Measurements from ENCODE around the gene REM2.

REM2 gene

GRCh38 chr14:22871224-22872032, 11.6 kb upstream of the REM2 start, which contains the start of gene LRP10:
Gene LRP10, plus strand, starts transcription at chr14:22871740. Its CDS starts 564 bp downstream, at chr14:22872304.
- H3K4me1 ChIP-seq (ENCODE audit: insufficient read depth, low read length, poor library complexity, severe bottlenecking): peaks cover 14% of the 10 kb centered on the region
- no peaks in the 10 kb centered on the region for H3K9me3 ChIP-seq (ENCODE audit: insufficient read depth, low read depth, low read length)
- H3K79me2 ChIP-seq (ENCODE audit: insufficient read depth, low read length): peaks cover 3% of the 10 kb centered on the region; the same call in 1 of the 2 replicates
- H3K9me2 ChIP-seq (replicated peaks; ENCODE audit: low read depth, low read length): no peaks in the 10 kb centered on the region
- peaks cover 8% of the 10 kb centered on the region; the same call in 1 of the 2 replicates for H3K36me3 ChIP-seq (ENCODE audit: insufficient read depth, low read length)
- H2AFZ ChIP-seq (ENCODE audit: low read length): peak within 1 kb of the TSS; percentile 83
- peak within 1 kb of the TSS; percentile 69 for H3K4me2 ChIP-seq (ENCODE audit: low read depth, low read length, poor library complexity, severe bottlenecking)
- H3K27me3 ChIP-seq (ENCODE audit: insufficient read depth, low read length, poor library complexity, severe bottlenecking): no peaks in the 10 kb centered on the region
- peaks cover 4% of the 10 kb centered on the region; the same call in 1 of the 2 replicates for H3F3A ChIP-seq (ENCODE audit: low read depth)
- H4K20me1 ChIP-seq (ENCODE audit: insufficient read depth, low read length, poor library complexity, severe bottlenecking): no peaks in the 10 kb centered on the region
- H3K9ac ChIP-seq (ENCODE audit: low read depth, low read length, poor library complexity, severe bottlenecking): peak within 1 kb of the TSS; percentile 81
- peak within 1 kb of the TSS; percentile 83 for H3K4me3 ChIP-seq (ENCODE audit: low read length, poor library complexity, severe bottlenecking)
- TF ChIP-seq, protein P1, sequence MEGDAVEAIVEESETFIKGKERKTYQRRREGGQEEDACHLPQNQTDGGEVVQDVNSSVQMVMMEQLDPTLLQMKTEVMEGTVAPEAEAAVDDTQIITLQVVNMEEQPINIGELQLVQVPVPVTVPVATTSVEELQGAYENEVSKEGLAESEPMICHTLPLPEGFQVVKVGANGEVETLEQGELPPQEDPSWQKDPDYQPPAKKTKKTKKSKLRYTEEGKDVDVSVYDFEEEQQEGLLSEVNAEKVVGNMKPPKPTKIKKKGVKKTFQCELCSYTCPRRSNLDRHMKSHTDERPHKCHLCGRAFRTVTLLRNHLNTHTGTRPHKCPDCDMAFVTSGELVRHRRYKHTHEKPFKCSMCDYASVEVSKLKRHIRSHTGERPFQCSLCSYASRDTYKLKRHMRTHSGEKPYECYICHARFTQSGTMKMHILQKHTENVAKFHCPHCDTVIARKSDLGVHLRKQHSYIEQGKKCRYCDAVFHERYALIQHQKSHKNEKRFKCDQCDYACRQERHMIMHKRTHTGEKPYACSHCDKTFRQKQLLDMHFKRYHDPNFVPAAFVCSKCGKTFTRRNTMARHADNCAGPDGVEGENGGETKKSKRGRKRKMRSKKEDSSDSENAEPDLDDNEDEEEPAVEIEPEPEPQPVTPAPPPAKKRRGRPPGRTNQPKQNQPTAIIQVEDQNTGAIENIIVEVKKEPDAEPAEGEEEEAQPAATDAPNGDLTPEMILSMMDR (conservative IDR thresholded peaks at IDR 0.05; ENCODE audit: low read length): no peak
- TF ChIP-seq EZH2phosphoT487 (IDR thresholded peaks at IDR 0.05; ENCODE audit: borderline replicate concordance): no peak

- H3K4me1 ChIP-seq (ENCODE audit: insufficient read depth, low read length, poor library complexity, severe bottlenecking): peaks cover 13% of the 10 kb centered on the region
- H4K20me1 ChIP-seq (ENCODE audit: insufficient read depth, low read length, poor library complexity, severe bottlenecking): no peaks in the 10 kb centered on the region
- H3K9me2 ChIP-seq (replicated peaks; ENCODE audit: low read depth, low read length): no peaks in the 10 kb centered on the region
- H3F3A ChIP-seq (ENCODE audit: low read depth): peaks cover 4% of the 10 kb centered on the region; the same call in 1 of the 2 replicates
- H3K36me3 ChIP-seq (ENCODE audit: insufficient read depth, low read length): peaks cover 10% of the 10 kb centered on the region; the same call in 1 of the 2 replicates
- H3K4me2 ChIP-seq (ENCODE audit: low read depth, low read length, poor library complexity, severe bottlenecking): peak overlapping the region; percentile 69
- TF ChIP-seq, protein P1 (conservative IDR thresholded peaks at IDR 0.05; ENCODE audit: low read length): peak; percentile 97
- no peak for TF ChIP-seq EZH2phosphoT487 (IDR thresholded peaks at IDR 0.05; ENCODE audit: borderline replicate concordance)
- no peaks in the 10 kb centered on the region for H3K9me3 ChIP-seq (ENCODE audit: insufficient read depth, low read depth, low read length)
- no peaks in the 10 kb centered on the region for H3K27me3 ChIP-seq (ENCODE audit: insufficient read depth, low read length, poor library complexity, severe bottlenecking)
- peak overlapping the region; percentile 81 for H3K9ac ChIP-seq (ENCODE audit: low read depth, low read length, poor library complexity, severe bottlenecking)
- H3K4me3 ChIP-seq (ENCODE audit: low read length, poor library complexity, severe bottlenecking): peak overlapping the region; percentile 83
- peak overlapping the region; percentile 83 for H2AFZ ChIP-seq (ENCODE audit: low read length)
- peaks cover 3% of the 10 kb centered on the region; the same call in 1 of the 2 replicates for H3K79me2 ChIP-seq (ENCODE audit: insufficient read depth, low read length)
These were observed 10.8 kb upstream of the REM2 start for GRCh38 chr14:22872033-22872832.

DNA sequence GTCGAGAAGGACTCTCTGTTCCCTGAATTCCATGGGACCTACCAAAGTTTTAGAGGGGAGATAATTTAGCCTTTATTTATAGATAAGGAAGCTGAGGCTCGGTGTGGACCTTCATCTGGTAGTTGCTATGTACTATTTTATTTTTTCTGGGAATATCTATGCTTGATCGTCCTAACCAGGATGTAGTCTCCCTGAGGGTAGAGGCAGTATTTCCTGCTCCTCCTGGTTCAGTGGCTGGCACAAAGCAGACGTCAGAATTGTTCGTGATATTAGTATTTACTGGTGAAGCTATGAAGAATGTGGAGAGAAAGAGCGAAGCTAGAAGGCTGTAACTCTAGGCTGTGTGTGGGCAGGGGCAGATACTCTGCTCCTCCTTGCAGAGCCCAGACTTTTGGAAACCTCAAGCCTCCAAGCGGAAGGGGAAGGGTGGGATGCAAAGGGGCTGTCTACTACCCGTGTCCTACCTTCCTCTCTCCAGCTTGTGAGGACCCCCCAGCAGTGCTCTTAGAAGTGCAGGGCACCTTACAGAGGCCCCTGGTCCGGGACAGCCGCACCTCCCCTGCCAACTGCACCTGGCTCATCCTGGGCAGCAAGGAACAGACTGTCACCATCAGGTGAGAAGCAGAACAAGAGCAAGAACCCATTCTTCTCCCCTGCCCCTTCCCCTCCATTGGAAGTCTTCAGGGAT, 10.0 kb upstream of the REM2 start:
- Histone ChIP-seq H4K20me1 (ENCODE audit: insufficient read depth, low read length, poor library complexity, severe bottlenecking) (no peaks in the 10 kb centered on the region), H2AFZ (ENCODE audit: low read length) (no peak overlapping the region), H3K4me3 (ENCODE audit: low read length, poor library complexity, severe bottlenecking) (peak overlapping the region; percentile 83)

More for the DNA sequence above, 10.0 kb upstream of the REM2 start:
- no peaks in the 10 kb centered on the region for H3K27me3 ChIP-seq (ENCODE audit: insufficient read depth, low read length, poor library complexity, severe bottlenecking)
- peaks cover 3% of the 10 kb centered on the region; the same call in 1 of the 2 replicates for H3K79me2 ChIP-seq (ENCODE audit: insufficient read depth, low read length)
- peaks cover 13% of the 10 kb centered on the region for H3K4me1 ChIP-seq (ENCODE audit: insufficient read depth, low read length, poor library complexity, severe bottlenecking)
- peaks cover 14% of the 10 kb centered on the region; the same call in 1 of the 2 replicates for H3K36me3 ChIP-seq (ENCODE audit: insufficient read depth, low read length)
- no peaks in the 10 kb centered on the region for H3K9me2 ChIP-seq (replicated peaks; ENCODE audit: low read depth, low read length)
- peak overlapping the region; percentile 69 for H3K4me2 ChIP-seq (ENCODE audit: low read depth, low read length, poor library complexity, severe bottlenecking)
- no peaks in the 10 kb centered on the region for H3K9me3 ChIP-seq (ENCODE audit: insufficient read depth, low read depth, low read length)
- H3K9ac ChIP-seq (ENCODE audit: low read depth, low read length, poor library complexity, severe bottlenecking): peak overlapping the region; percentile 81
- H3F3A ChIP-seq (ENCODE audit: low read depth): peaks cover 4% of the 10 kb centered on the region; the same call in 1 of the 2 replicates
- no peak for TF ChIP-seq EZH2phosphoT487 (IDR thresholded peaks at IDR 0.05; ENCODE audit: borderline replicate concordance)
- TF ChIP-seq, protein P1 (conservative IDR thresholded peaks at IDR 0.05; ENCODE audit: low read length): peak; percentile 16; the same call in 1 of the 2 replicates

Data from Loucy (cell line).